GM23338 (cell line): ENCODE data around the gene PAQR5. TPM values are rescaled to one million over a fixed set of nuclear protein-coding genes. Genes with fewer than 3 reads are reported as not detected.

Experiments
- ATAC-seq: fragments of 200-7000 bp; cut with Tn5 transposase; 3 replicates; pipeline ENCODE4 v1.9.1; 2020
- DNase-seq: peaks from one replicate; pipeline ENCODE4 v3.0.0-alpha.2; 2015; ENCODE audit warnings: low spot score
- H2AFZ ChIP-seq: fragments of 200-600 bp; sonication (generic); 2 replicates; pipeline ENCODE4 v1.8.0; 2016; ENCODE audit warnings: antibody characterized with exemption, mild to moderate bottlenecking, moderate library complexity
- H3F3A ChIP-seq: fragments of 200-600 bp; sonication (generic); replicated peaks from 2 replicates; pipeline ENCODE4 v1.8.0; 2017; ENCODE audit warnings: antibody characterized with exemption, mixed run types, low read depth
- H3K27ac ChIP-seq: fragments of 200-600 bp; sonication (generic); 2 replicates; pipeline ENCODE4 v1.6.1; 2016; ENCODE audit warnings: low read depth
- H3K27me3 ChIP-seq: fragments of 200-600 bp; sonication (generic); 2 replicates; pipeline ENCODE4 v1.8.0; 2016; ENCODE audit warnings: mild to moderate bottlenecking, mixed run types, moderate library complexity; ENCODE audit not compliant: insufficient read depth
- H3K36me3 ChIP-seq: fragments of 200-600 bp; sonication (generic); 2 replicates; pipeline ENCODE4 v1.8.0; 2016; ENCODE audit warnings: mild to moderate bottlenecking; ENCODE audit not compliant: insufficient read depth
- H3K4me1 ChIP-seq: fragments of 200-600 bp; sonication (generic); 2 replicates; pipeline ENCODE4 v1.8.0; 2016; ENCODE audit warnings: mild to moderate bottlenecking, moderate library complexity; ENCODE audit not compliant: insufficient read depth
- H3K4me2 ChIP-seq: fragments of 200-600 bp; sonication (generic); 2 replicates; pipeline ENCODE4 v1.7.1; 2017; ENCODE audit warnings: mixed run types
- H3K4me3 ChIP-seq: fragments of 200-600 bp; sonication (generic); 2 replicates; pipeline ENCODE4 v1.6.1; 2016; ENCODE audit warnings: mixed run types
- H3K79me2 ChIP-seq: fragments of 200-600 bp; sonication (generic); replicated peaks from 2 replicates; pipeline ENCODE4 v1.8.0; 2017; ENCODE audit warnings: mild to moderate bottlenecking; ENCODE audit not compliant: insufficient read depth
- H3K9me2 ChIP-seq: fragments of 200-600 bp; sonication (generic); 2 replicates; pipeline ENCODE4 v1.8.0; 2017; ENCODE audit not compliant: insufficient read depth
- H4K20me1 ChIP-seq: fragments of 200-600 bp; sonication (generic); replicated peaks from 2 replicates; pipeline ENCODE4 v1.8.0; 2017; ENCODE audit warnings: mild to moderate bottlenecking; ENCODE audit not compliant: insufficient read depth
- H3K27ac Mint-ChIP-seq: 2 replicates; pipeline ENCODE4 v1.8.0; 2020; ENCODE audit warnings: inconsistent platforms, mild to moderate bottlenecking, moderate library complexity, mixed read lengths
- H3K27me3 Mint-ChIP-seq: 3 replicates; pipeline ENCODE4 v1.8.0; 2022; ENCODE audit warnings: low read depth, mild to moderate bottlenecking, moderate library complexity, mixed read lengths, inconsistent platforms; ENCODE audit not compliant: insufficient read depth, poor library complexity
- H3K36me3 Mint-ChIP-seq: 3 replicates; pipeline ENCODE4 v1.8.0; 2021; ENCODE audit warnings: low read depth, mild to moderate bottlenecking, inconsistent platforms, moderate library complexity, mixed read lengths
- H3K4me1 Mint-ChIP-seq: 3 replicates; pipeline ENCODE4 v1.8.0; 2020; ENCODE audit warnings: mild to moderate bottlenecking, inconsistent platforms, mixed read lengths
- H3K4me3 Mint-ChIP-seq: 3 replicates; pipeline ENCODE4 v1.8.0; 2021; ENCODE audit warnings: moderate library complexity, mild to moderate bottlenecking, inconsistent platforms, mixed read lengths
- H3K9me3 Mint-ChIP-seq: 3 replicates; pipeline ENCODE4 v1.8.0; 2020; ENCODE audit warnings: moderate library complexity, mild to moderate bottlenecking, inconsistent platforms, mixed read lengths
- ETS1 ChIP-seq: IDR thresholded peaks from 2 replicates; pipeline ENCODE4 v1.6.1; 2016; ENCODE audit warnings: antibody characterized with exemption
- EZH2 ChIP-seq: fragments of 200-600 bp; sonication (generic); IDR thresholded peaks from one replicate; pipeline ENCODE4 v1.8.0; 2017; ENCODE audit warnings: antibody characterized with exemption, mild to moderate bottlenecking, low read depth; ENCODE audit not compliant: unreplicated experiment
- JUNB ChIP-seq: IDR thresholded peaks from one replicate; pipeline ENCODE4 v1.6.1; 2016; ENCODE audit warnings: antibody characterized with exemption; ENCODE audit not compliant: unreplicated experiment
- STAT1 ChIP-seq: IDR thresholded peaks from one replicate; pipeline ENCODE4 v1.6.1; 2016; ENCODE audit warnings: antibody characterized with exemption; ENCODE audit not compliant: unreplicated experiment
- ZNF331 ChIP-seq: fragments of 250-450 bp; sonication (Bioruptor Pico); IDR thresholded peaks from 2 replicates; pipeline ENCODE4 v1.5.0; 2020; ENCODE audit warnings: low read depth, mild to moderate bottlenecking, moderate library complexity
- ZNF462 ChIP-seq: fragments of 250-450 bp; sonication (Bioruptor Pico); IDR thresholded peaks from 2 replicates; pipeline ENCODE4 v1.5.0; 2020; ENCODE audit warnings: mild to moderate bottlenecking, moderate library complexity
- polyA plus RNA-seq: library from polyadenylated mRNA; unstranded; fragments of >200 nt; fragmentation: Nextera tagmentation; extraction: Ambion mirVana; gene quantifications from 2 replicates; pipeline ENCODE4 v1.2.1, GENCODE V29; 2016
- total RNA-seq: library from RNA; depleted of rRNA; stranded (reverse); fragments of >200 nt; shearing (Covaris generic); gene quantifications from 2 replicates; pipeline ENCODE4 v1.2.3, GENCODE V29; 2014
- TF ChIP-seq, protein P1 (sequence below), 2 experiments: fragments of 200-600 bp in 1 of 2; sonication (generic) in 1 of 2; conservative IDR thresholded peaks; 2 replicates each; pipeline versions ENCODE4 v1.5.1 to v1.6.1; 2016 to 2017; ENCODE audit warnings: antibody characterized with exemption in 2 of 2, low read depth in 2 of 2, mild to moderate bottlenecking in 2 of 2, moderate library complexity in 1 of 2

The PAQR5 gene
- total and polyA plus RNA-seq, 2 experiments from 2014 or later = 8.7 to 14.5 TPM

DNA sequence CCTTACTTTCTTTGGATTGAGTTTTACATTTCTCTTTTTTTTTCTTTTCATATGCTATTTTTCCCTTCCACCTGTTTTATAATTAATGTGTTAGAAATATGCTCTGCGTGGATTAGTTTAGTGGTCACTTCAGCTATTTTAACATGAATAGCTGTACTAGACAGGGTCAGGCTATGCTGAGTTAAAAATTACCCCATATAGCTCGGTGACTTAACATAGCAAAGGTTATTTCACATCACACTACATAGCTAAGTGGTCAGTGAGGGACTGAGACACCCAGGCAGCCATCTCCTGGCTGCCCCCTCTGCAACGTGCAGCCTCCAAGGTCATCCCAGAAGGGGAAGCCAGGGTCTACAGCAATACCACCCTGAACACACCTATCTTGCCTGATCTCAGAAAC, 68.5 kb downstream of the PAQR5 start (continued):
- TF ChIP-seq ZNF462 (no peak), JUNB (no peak)

DNA sequence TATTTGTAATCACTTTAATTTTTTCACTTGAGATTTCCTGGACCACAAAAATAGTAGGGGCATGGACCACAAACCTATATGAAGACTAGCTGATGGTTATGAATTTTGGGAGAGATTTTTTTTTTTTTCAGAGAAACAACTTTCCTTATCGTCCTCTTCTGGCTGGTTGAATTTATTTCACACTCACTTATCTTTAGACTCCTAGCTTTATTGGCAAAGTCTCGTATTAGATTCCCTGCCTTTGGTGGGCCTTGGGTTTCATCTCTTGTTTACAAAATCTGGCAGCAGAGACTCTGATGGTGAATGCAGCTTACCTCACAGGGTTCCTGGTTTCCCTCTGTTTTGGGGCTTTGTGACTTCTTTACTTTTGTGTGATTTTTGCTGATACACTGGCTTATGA, 70.9 kb downstream of the PAQR5 start:
- no peaks in the 10 kb centered on the region for H3K9me2 ChIP-seq
- H3K4me1 ChIP-seq = no peaks in the 10 kb centered on the region
- H3K4me2 ChIP-seq = no peak overlapping the region
- DNase-seq (no peak), ATAC-seq (no peak)
- H3K4me1 Mint-ChIP-seq = no peaks in the 10 kb centered on the region
- no peaks in the 10 kb centered on the region for H3F3A ChIP-seq
- no peak overlapping the region for H3K4me3 Mint-ChIP-seq
- H3K27ac Mint-ChIP-seq = no peak overlapping the region
- H3K4me3 ChIP-seq = no peak overlapping the region
- no peak overlapping the region for H2AFZ ChIP-seq
- 0 out of 2 replicates have a peak, but pooled peaks cover 8% of the 10 kb centered on the region for H3K36me3 ChIP-seq
- 0 out of 2 replicates have a peak, but pooled peaks cover 3% of the 10 kb centered on the region for H4K20me1 ChIP-seq
- no peaks in the 10 kb centered on the region for H3K27me3 ChIP-seq
- no peaks in the 10 kb centered on the region for H3K27me3 Mint-ChIP-seq
- no peaks in the 10 kb centered on the region for H3K36me3 Mint-ChIP-seq
- no peaks in the 10 kb centered on the region for H3K79me2 ChIP-seq
- peaks cover 4% of the 10 kb centered on the region; the same call in 2 of the 3 replicates for H3K9me3 Mint-ChIP-seq
- no peak overlapping the region for H3K27ac ChIP-seq
- TF ChIP-seq, protein P1, sequence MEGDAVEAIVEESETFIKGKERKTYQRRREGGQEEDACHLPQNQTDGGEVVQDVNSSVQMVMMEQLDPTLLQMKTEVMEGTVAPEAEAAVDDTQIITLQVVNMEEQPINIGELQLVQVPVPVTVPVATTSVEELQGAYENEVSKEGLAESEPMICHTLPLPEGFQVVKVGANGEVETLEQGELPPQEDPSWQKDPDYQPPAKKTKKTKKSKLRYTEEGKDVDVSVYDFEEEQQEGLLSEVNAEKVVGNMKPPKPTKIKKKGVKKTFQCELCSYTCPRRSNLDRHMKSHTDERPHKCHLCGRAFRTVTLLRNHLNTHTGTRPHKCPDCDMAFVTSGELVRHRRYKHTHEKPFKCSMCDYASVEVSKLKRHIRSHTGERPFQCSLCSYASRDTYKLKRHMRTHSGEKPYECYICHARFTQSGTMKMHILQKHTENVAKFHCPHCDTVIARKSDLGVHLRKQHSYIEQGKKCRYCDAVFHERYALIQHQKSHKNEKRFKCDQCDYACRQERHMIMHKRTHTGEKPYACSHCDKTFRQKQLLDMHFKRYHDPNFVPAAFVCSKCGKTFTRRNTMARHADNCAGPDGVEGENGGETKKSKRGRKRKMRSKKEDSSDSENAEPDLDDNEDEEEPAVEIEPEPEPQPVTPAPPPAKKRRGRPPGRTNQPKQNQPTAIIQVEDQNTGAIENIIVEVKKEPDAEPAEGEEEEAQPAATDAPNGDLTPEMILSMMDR (conservative IDR thresholded peaks at IDR 0.05; ENCODE audit: low read depth in 2 of 2) = no peak
- TF ChIP-seq EZH2 (no peak), ETS1 (no peak), ZNF462 (no peak), STAT1 (no peak), ZNF331 (CRISPR knock-in tag) (no peak)
